ENCODE results near the gene DHRS9.

DHRS9 gene

GRCh38 chr2:169095621-169096105 is 26.3 kb downstream of the DHRS9 start:
- no peak overlapping the region for H3K4me3 ChIP-seq (ENCODE audit: low read depth, low read length)
- TF ChIP-seq, protein P1, sequence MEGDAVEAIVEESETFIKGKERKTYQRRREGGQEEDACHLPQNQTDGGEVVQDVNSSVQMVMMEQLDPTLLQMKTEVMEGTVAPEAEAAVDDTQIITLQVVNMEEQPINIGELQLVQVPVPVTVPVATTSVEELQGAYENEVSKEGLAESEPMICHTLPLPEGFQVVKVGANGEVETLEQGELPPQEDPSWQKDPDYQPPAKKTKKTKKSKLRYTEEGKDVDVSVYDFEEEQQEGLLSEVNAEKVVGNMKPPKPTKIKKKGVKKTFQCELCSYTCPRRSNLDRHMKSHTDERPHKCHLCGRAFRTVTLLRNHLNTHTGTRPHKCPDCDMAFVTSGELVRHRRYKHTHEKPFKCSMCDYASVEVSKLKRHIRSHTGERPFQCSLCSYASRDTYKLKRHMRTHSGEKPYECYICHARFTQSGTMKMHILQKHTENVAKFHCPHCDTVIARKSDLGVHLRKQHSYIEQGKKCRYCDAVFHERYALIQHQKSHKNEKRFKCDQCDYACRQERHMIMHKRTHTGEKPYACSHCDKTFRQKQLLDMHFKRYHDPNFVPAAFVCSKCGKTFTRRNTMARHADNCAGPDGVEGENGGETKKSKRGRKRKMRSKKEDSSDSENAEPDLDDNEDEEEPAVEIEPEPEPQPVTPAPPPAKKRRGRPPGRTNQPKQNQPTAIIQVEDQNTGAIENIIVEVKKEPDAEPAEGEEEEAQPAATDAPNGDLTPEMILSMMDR (IDR thresholded peaks at IDR 0.05; ENCODE audit: low read depth, low read length) = no peak

DNA sequence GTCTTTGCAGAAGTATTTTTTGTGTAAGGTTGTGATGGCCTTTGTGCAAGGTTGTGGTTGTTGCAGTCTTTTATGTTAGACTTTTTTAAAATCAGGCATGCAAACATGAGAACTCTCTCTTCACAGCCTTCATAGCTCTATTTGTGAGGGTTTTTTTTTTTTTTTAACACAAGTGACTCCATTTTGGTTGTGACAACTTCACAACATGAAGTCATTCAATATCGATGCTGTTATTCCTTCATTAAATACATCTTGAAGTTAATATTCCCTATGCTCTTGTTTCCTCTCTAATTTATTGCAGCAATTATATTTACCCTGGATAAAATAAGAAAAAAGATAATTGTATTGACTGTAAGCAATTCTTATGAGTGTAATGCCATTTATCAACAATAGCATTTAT is 35.5 kb downstream of the DHRS9 start:
- no peak overlapping the region for H3K4me3 ChIP-seq (ENCODE audit: low read depth, low read length)
- TF ChIP-seq, protein P1 (IDR thresholded peaks at IDR 0.05; ENCODE audit: low read depth, low read length) = no peak

GRCh38 chr2:169105476-169105875 is 36.1 kb downstream of the DHRS9 start:
- no peak overlapping the region for H3K4me3 ChIP-seq (ENCODE audit: low read depth, low read length)
- TF ChIP-seq, protein P1 (IDR thresholded peaks at IDR 0.05; ENCODE audit: low read depth, low read length) = no peak

- no peak overlapping the region for H3K4me3 ChIP-seq (ENCODE audit: low read depth, low read length)
- TF ChIP-seq, protein P1 (IDR thresholded peaks at IDR 0.05; ENCODE audit: low read depth, low read length) = no peak
Measured at GRCh38 chr2:169106134-169106533, 36.8 kb downstream of the DHRS9 start.

GRCh38 chr2:169106563-169107545 is 37.5 kb downstream of the DHRS9 start:
- TF ChIP-seq, protein P1 (IDR thresholded peaks at IDR 0.05; ENCODE audit: low read depth, low read length) = no peak
- no peak overlapping the region for H3K4me3 ChIP-seq (ENCODE audit: low read depth, low read length)

- TF ChIP-seq, protein P1 (IDR thresholded peaks at IDR 0.05; ENCODE audit: low read depth, low read length) = no peak
Measured at GRCh38 chr2:169107645-169108044, 38.3 kb downstream of the DHRS9 start.

More at GRCh38 chr2:169107645-169108044, 38.3 kb downstream of the DHRS9 start:
- no peak overlapping the region for H3K4me3 ChIP-seq (ENCODE audit: low read depth, low read length)

Measured in WI38 (cell line).